ENCODE results near the gene NEURL2.

Gene NEURL2

GRCh38 chr20:45866454-45866853, 24.6 kb downstream of the NEURL2 start:
- TF ChIP-seq CTCF (IDR thresholded peaks at IDR 0.05; ENCODE audit: low read depth, low read length, missing control alignments), result no peak
- no peak overlapping the region for H3K4me3 ChIP-seq (replicated peaks; ENCODE audit: low read depth, low read length)
- DNase-seq (ENCODE audit: extremely low read depth, low read depth), result no peak

GRCh38 chr20:45863543-45864470, 27.2 kb downstream of the NEURL2 start:
- H3K4me3 ChIP-seq (replicated peaks; ENCODE audit: low read depth, low read length), result no peak overlapping the region
- no peak for DNase-seq (ENCODE audit: extremely low read depth, low read depth)
- no peak for TF ChIP-seq CTCF (IDR thresholded peaks at IDR 0.05; ENCODE audit: low read depth, low read length, missing control alignments)

GRCh38 chr20:45861221-45862075, 29.6 kb downstream of the NEURL2 start:
- no peak for TF ChIP-seq CTCF (IDR thresholded peaks at IDR 0.05; ENCODE audit: low read depth, low read length, missing control alignments)
- H3K4me3 ChIP-seq (replicated peaks; ENCODE audit: low read depth, low read length), result no peak overlapping the region
- no peak for DNase-seq (ENCODE audit: extremely low read depth, low read depth)

GRCh38 chr20:45860560-45861220, 30.3 kb downstream of the NEURL2 start:
- no peak for DNase-seq (ENCODE audit: extremely low read depth, low read depth)
- H3K4me3 ChIP-seq (replicated peaks; ENCODE audit: low read depth, low read length), result no peak overlapping the region
- TF ChIP-seq CTCF (IDR thresholded peaks at IDR 0.05; ENCODE audit: low read depth, low read length, missing control alignments), result no peak

- no peak for DNase-seq (ENCODE audit: extremely low read depth, low read depth)
- TF ChIP-seq CTCF (IDR thresholded peaks at IDR 0.05; ENCODE audit: low read depth, low read length, missing control alignments), result no peak
- no peak overlapping the region for H3K4me3 ChIP-seq (replicated peaks; ENCODE audit: low read depth, low read length)
These were observed 31.1 kb downstream of the NEURL2 start for GRCh38 chr20:45859916-45860315.

GRCh38 chr20:45857882-45858216, 33.2 kb downstream of the NEURL2 start:
- TF ChIP-seq CTCF (IDR thresholded peaks at IDR 0.05; ENCODE audit: low read depth, low read length, missing control alignments), result no peak
- no peak for DNase-seq (ENCODE audit: extremely low read depth, low read depth)
- peak overlapping the region; percentile 85 for H3K4me3 ChIP-seq (replicated peaks; ENCODE audit: low read depth, low read length)
